Heart left ventricle (tissue), 16 donors: ENCODE data around the gene GXYLT2. TPM values are rescaled to one million over a fixed set of nuclear protein-coding genes. Genes with fewer than 3 reads are reported as not detected.

ENCODE experiments used
- ATAC-seq, 4 donors: fragments of 200-7000 bp; cut with Tn5 transposase; one replicate each; pipeline ENCODE4 v1.9.1; 2020 to 2022; ENCODE audit warnings: moderate library complexity in 4 of 4, mild to moderate bottlenecking in 3 of 4, moderate number of reproducible peaks in 1 of 4
- DNase-seq, 5 donors: peaks; one replicate each; pipeline ENCODE4 v3.0.0-alpha.2; 2020
- H3K27ac ChIP-seq, 12 donors: fragments of 200-600 bp; sonication (generic) in 4 of 12; one replicate each; pipeline versions ENCODE4 v1.5.0 to v1.8.0; 2016 to 2022; ENCODE audit warnings: mild to moderate bottlenecking in 2 of 12
- H3K27me3 ChIP-seq, 9 donors: fragments of 200-600 bp; sonication (generic) in 2 of 9; one replicate each; pipeline versions ENCODE4 v1.5.1 to v1.8.0; 2016 to 2022; ENCODE audit warnings: mild to moderate bottlenecking in 3 of 9
- H3K36me3 ChIP-seq, 9 donors: fragments of 200-600 bp; sonication (generic) in 2 of 9; one replicate each; pipeline versions ENCODE4 v1.5.0 to v1.8.0; 2018 to 2022; ENCODE audit warnings: mild to moderate bottlenecking in 2 of 9
- H3K4me1 ChIP-seq, 12 donors: fragments of 200-600 bp; sonication (generic) in 4 of 12; one replicate each; pipeline versions ENCODE4 v1.5.0 to v1.8.0; 2016 to 2022; ENCODE audit warnings: mild to moderate bottlenecking in 3 of 12
- H3K4me3 ChIP-seq, 12 donors: fragments of 200-600 bp; sonication (generic) in 4 of 12; one replicate each; pipeline versions ENCODE4 v1.5.0 to v1.8.0; 2017 to 2022; ENCODE audit warnings: mild to moderate bottlenecking in 9 of 12, moderate library complexity in 4 of 12
- H3K9me3 ChIP-seq, 12 donors: fragments of 200-600 bp; sonication (generic) in 4 of 12; one replicate each; pipeline versions ENCODE4 v1.5.0 to v1.8.0; 2016 to 2022; ENCODE audit warnings: mild to moderate bottlenecking in 1 of 12
- CTCF ChIP-seq, 12 donors: fragments of 200-600 bp; sonication (generic) in 4 of 12; IDR thresholded peaks; one replicate each; pipeline versions ENCODE4 v1.5.0 to v1.8.0; 2018 to 2022; ENCODE audit warnings: antibody characterized with exemption in 12 of 12, mild to moderate bottlenecking in 5 of 12
- POLR2A ChIP-seq, 2 donors: fragments of 450-650 bp; IDR thresholded peaks; one replicate each; pipeline ENCODE4 v1.6.1; 2017; ENCODE audit warnings: antibody characterized with exemption in 2 of 2, mild to moderate bottlenecking in 2 of 2, moderate library complexity in 2 of 2
- WGBS, 4 donors: extraction: QIAGEN DNeasy Blood & Tissue Kit in 2 of 4; methylation state at CpG; one replicate each; pipeline versions ENCODE4 v1.1.5 to v1.1.7; 2013 to 2018; 5-methylcytosine and 5-hydroxymethylcytosine counted together
- intact Hi-C, 10 donors: fragments of 100-400 bp; cut with DNase I; formaldehyde crosslinking; loops; one replicate each; pipeline versions ENCODE4 v1.11.1 to v1.14.2; 2022
- polyA plus RNA-seq, 2 donors: library from polyadenylated mRNA; stranded (reverse); fragments of 200-250 nt; gene quantifications; one replicate each; pipeline ENCODE4 v1.2.3, GENCODE V29; 2013
- total RNA-seq, 9 donors: library from RNA; depleted of rRNA in 2 of 9; stranded (reverse); fragments of >200 nt in 2 of 9; fragmentation: NEBNext Ultra II Directional in 3 of 9; extraction: Animal tissue kit (Norgen Biotek cat#: 25700) in 3 of 9; gene quantifications; one replicate each; pipeline versions ENCODE4 v1.1.0 to v1.2.4, GENCODE V29; 2016 to 2023
- donor health status: ischemic (EF 13 %, LVEDD 7.1; RV severe dilation, severe dysfunction).
- donor health status: healthy with polysubstance abuse.
- donor health status: DM: no; HTN: yes; CAD: no.
- donor health status: DM: no; HTN: no; CAD: no.
- donor health status: ischemic (EF 25% LVEDD 6.9; RV normal size, moderate dysfunction).
- donor health status: ischemic (EF 25% LVEDD 5.7; RV mildly dilated, moderate dysfunction).
- donor health status: healthy.
- donor health status: DM: yes; HTN: yes; CAD: no.
- donor health status: ischemic (EF 35%, LVEDD 5.7; RV mildly dilated, moderate dysfunction).
- donor health status: nonischemic (EF 11% LVEDD 7.7; RV severe dilation, severe dysfunction).
- donor health status: DM: yes; HTN: yes; CAD: no.
- donor health status: PGD.
- donor health status: ischemic (EF 29% LVEDD 5.4; RV normal size, mild dysfunction).
- donor health status: nonischemic (EF 23%, LVEDD 6.1; RV moderate dilation, normal function).

The GXYLT2 gene
- total and polyA plus RNA-seq, 11 donors, result 3.4 to 35.2 (median 15.0) TPM

- ATAC-seq, result peak; percentile 62 to 90 (median 84)
- Histone ChIP-seq H3K4me3 (no peak overlapping the region), H3K36me3 (peaks cover 0 to 15% (median 0%) of the 10 kb centered on the region in 9 donors), H3K4me1 (peaks cover 0 to 18% (median 5%) of the 10 kb centered on the region in 12 donors), H3K27ac (peak overlapping the region in 8 of 12 donors; percentile 4 to 70 (median 36)), H3K9me3 (no peaks in the 10 kb centered on the region), H3K27me3 (no peaks in the 10 kb centered on the region)
- TF ChIP-seq CTCF (IDR thresholded peaks at IDR 0.05) (no peak), POLR2A (IDR thresholded peaks at IDR 0.05) (no peak)
- WGBS, 4 donors, result 62 to 76% (median 65%) methylated on average over 14 of the region's 14 CpGs
- peak in 4 of 5 donors; percentile 54 to 66 (median 64) for DNase-seq
- intact Hi-C loops, result no loop called here
These were observed 20.1 kb downstream of the GXYLT2 start for GRCh38 chr3:72907731-72908620.

GRCh38 chr3:72909591-72909990 is 21.7 kb downstream of the GXYLT2 start:
- Histone ChIP-seq H3K27ac (peak overlapping the region in 1 of 12 donors; percentile 24), H3K27me3 (no peaks in the 10 kb centered on the region), H3K4me1 (peaks cover 0 to 17% (median 2%) of the 10 kb centered on the region in 12 donors), H3K36me3 (peaks cover 0 to 15% (median 0%) of the 10 kb centered on the region in 9 donors), H3K4me3 (no peak overlapping the region), H3K9me3 (no peaks in the 10 kb centered on the region)
- WGBS, 4 donors, result 86 to 91% (median 89%) methylated on average over 3 of the region's 3 CpGs
- ATAC-seq, result no peak
- no peak for TF ChIP-seq CTCF (IDR thresholded peaks at IDR 0.05)
- no peak for TF ChIP-seq POLR2A (IDR thresholded peaks at IDR 0.05)
- no peak for DNase-seq
- intact Hi-C loops, result no loop called here

- H3K27me3 ChIP-seq, result no peaks in the 10 kb centered on the region
- WGBS, 4 donors, result 60 to 70% (median 66%) methylated on average over 2 of the region's 2 CpGs
- DNase-seq (peak in 2 of 5 donors; percentile 62 to 70), ATAC-seq (peak in 1 of 4 donors; percentile 71)
- H3K9me3 ChIP-seq, result no peaks in the 10 kb centered on the region
- peaks cover 0 to 15% (median 0%) of the 10 kb centered on the region in 9 donors for H3K36me3 ChIP-seq
- no peak overlapping the region for H3K4me3 ChIP-seq
- TF ChIP-seq CTCF (IDR thresholded peaks at IDR 0.05), result no peak
- TF ChIP-seq POLR2A (IDR thresholded peaks at IDR 0.05), result no peak
- no peak overlapping the region for H3K27ac ChIP-seq
- intact Hi-C loops, result no loop called here
- peaks cover 0 to 13% (median 0%) of the 10 kb centered on the region in 12 donors for H3K4me1 ChIP-seq
These were observed 24.7 kb downstream of the GXYLT2 start for GRCh38 chr3:72912532-72912931.

GRCh38 chr3:72914383-72914782 is 26.5 kb downstream of the GXYLT2 start:
- Histone ChIP-seq H3K4me3 (no peak overlapping the region), H3K27ac (no peak overlapping the region), H3K4me1 (peaks cover 0 to 5% (median 0%) of the 10 kb centered on the region in 12 donors), H3K9me3 (no peaks in the 10 kb centered on the region), H3K36me3 (peaks cover 0 to 12% (median 0%) of the 10 kb centered on the region in 9 donors), H3K27me3 (no peaks in the 10 kb centered on the region)
- DNase-seq (no peak), ATAC-seq (no peak)
- 95 to 98% (median 96%) methylated on average over 14 of the region's 14 CpGs for WGBS, 4 donors
- TF ChIP-seq POLR2A (IDR thresholded peaks at IDR 0.05) (no peak), CTCF (IDR thresholded peaks at IDR 0.05) (no peak)
- intact Hi-C loops, result no loop called here
